HepG2 (cell line): ENCODE results near the gene SLC25A38. TPM values are rescaled to one million over a fixed set of nuclear protein-coding genes. Genes with fewer than 3 reads are reported as not detected.

ENCODE experiments used
- ATAC-seq: fragments of 200-7000 bp; cut with Tn5 transposase; 3 replicates; pipeline ENCODE4 v1.9.1; 2020; ENCODE audit warnings: mild to moderate bottlenecking, moderate library complexity
- BruUV-seq: library from RNA; stranded (reverse); fragments of 400-500 nt; replicated peaks from 2 replicates; lab custom pipeline; 2021; lab: Mats Ljungman, UMichigan
- CTCF ChIA-PET: fragments of 300-600 bp; formaldehyde crosslinking; extraction: SDS; loops from one replicate; lab custom pipeline; 2021; ENCODE audit warnings: low total read pairs, inconsistent platforms, low intra/inter-chr PET ratio; lab: Yijun Ruan, JAX
- POLR2A ChIA-PET: fragments of 350-600 bp; sonication (Branson Sonifier 250); formaldehyde crosslinking; loops from one replicate; lab custom pipeline; 2020; ENCODE audit warnings: antibody characterized with exemption, inconsistent platforms; lab: Yijun Ruan, JAX
- DNase-seq: peaks from one replicate; pipeline ENCODE4 v3.0.0-alpha.2; 2015; ENCODE audit warnings: low spot score
- FAIRE-seq: peaks from 3 replicates; lab custom pipeline; 2011; peaks lifted over from hg19 to GRCh38; lab: Jason Lieb, UNC
- H2AFZ ChIP-seq: one replicate; pipeline ENCODE4 v1.6.1; 2011; ENCODE audit warnings: low read length, inconsistent platforms
- H3K27ac ChIP-seq: fragments of 300-600 bp; 3 replicates; pipeline ENCODE4 v1.8.0; 2011; ENCODE audit warnings: mixed run types, mild to moderate bottlenecking, mixed read lengths, low read length, inconsistent platforms; ENCODE audit not compliant: insufficient read depth; ENCODE audit errors: extremely low read length
- H3K27me3 ChIP-seq, 2 experiments: fragments of 200-600 bp in 1 of 2; 2 replicates in 1 of 2; 3 replicates in 1 of 2; pipeline versions ENCODE4 v1.6.0 to v1.8.0; 2011; ENCODE audit warnings: low read length in 2 of 2, mild to moderate bottlenecking in 2 of 2, moderate library complexity in 2 of 2, inconsistent platforms in 1 of 2; ENCODE audit not compliant: insufficient read depth in 2 of 2, control insufficient read depth in 1 of 2
- H3K36me3 ChIP-seq, 2 experiments: fragments of 200-600 bp in 1 of 2; replicated peaks in 1 of 2; 2 replicates in 1 of 2; 3 replicates in 1 of 2; pipeline versions ENCODE4 v1.5.1 to v1.8.0; 2011; ENCODE audit warnings: low read length in 2 of 2, inconsistent platforms in 1 of 2; ENCODE audit not compliant: insufficient read depth in 2 of 2, control insufficient read depth in 1 of 2
- H3K4me1 ChIP-seq: 2 replicates; pipeline ENCODE4 v1.5.1; 2012; ENCODE audit warnings: low read length, inconsistent platforms; ENCODE audit not compliant: insufficient read depth
- H3K4me2 ChIP-seq: 2 replicates; pipeline ENCODE4 v1.6.0; 2011; ENCODE audit warnings: low read depth, low read length, inconsistent platforms
- H3K4me3 ChIP-seq, 3 experiments: fragments of 200-600 bp in 1 of 3; sonication (generic), shearing (Covaris generic) in 1 of 3; replicated peaks in 1 of 3; 2 replicates each; pipeline ENCODE4 v1.5.1; 2011 to 2016; ENCODE audit warnings: low read length in 3 of 3, inconsistent platforms in 2 of 3, low read depth in 2 of 3, mild to moderate bottlenecking in 2 of 3, control low read depth in 1 of 3, mixed read lengths in 1 of 3; ENCODE audit not compliant: insufficient read depth in 1 of 3
- H3K79me2 ChIP-seq: one replicate; pipeline ENCODE4 v1.6.1; 2011; ENCODE audit warnings: low read length, inconsistent platforms; ENCODE audit not compliant: insufficient read depth
- H3K9ac ChIP-seq: 2 replicates; pipeline ENCODE4 v1.6.0; 2011; ENCODE audit warnings: mild to moderate bottlenecking, low read depth, low read length, inconsistent platforms; ENCODE audit not compliant: insufficient read depth
- H3K9me3 ChIP-seq: 2 replicates; pipeline ENCODE4 v1.5.1; 2012; ENCODE audit warnings: mild to moderate bottlenecking, low read length
- H4K20me1 ChIP-seq: 2 replicates; pipeline ENCODE4 v1.6.0; 2011; ENCODE audit warnings: inconsistent platforms, mild to moderate bottlenecking, low read length, moderate library complexity; ENCODE audit not compliant: insufficient read depth
- BCL6 ChIP-seq: IDR thresholded peaks from 2 replicates; pipeline ENCODE4 v1.6.1; 2016; ENCODE audit warnings: missing genetic modification reagents, missing compliant biosample characterization
- HES4 ChIP-seq: sonication (generic); formaldehyde crosslinking; IDR thresholded peaks from 2 replicates; pipeline ENCODE4 v1.9.0; 2021; ENCODE audit warnings: mild to moderate bottlenecking, missing genetic modification reagents, borderline replicate concordance
- HNRNPL ChIP-seq: fragments of 200-400 bp; formaldehyde crosslinking; IDR thresholded peaks from 2 replicates; pipeline ENCODE4 v1.6.1; 2017; ENCODE audit warnings: mild to moderate bottlenecking, low read depth, low read length
- KDM3A ChIP-seq: IDR thresholded peaks from 2 replicates; pipeline ENCODE4 v1.6.1; 2018; ENCODE audit warnings: low read depth, missing compliant biosample characterization
- MXD4 ChIP-seq: IDR thresholded peaks from 2 replicates; pipeline ENCODE4 v1.6.1; 2016; ENCODE audit warnings: mild to moderate bottlenecking, missing biosample characterization, missing genetic modification reagents
- SATB2 ChIP-seq: sonication (generic); formaldehyde crosslinking; IDR thresholded peaks from 2 replicates; pipeline ENCODE4 v1.5.0; 2020; ENCODE audit warnings: missing genetic modification reagents
- SMAD3 ChIP-seq: sonication (generic); formaldehyde crosslinking; IDR thresholded peaks from 2 replicates; pipeline ENCODE4 v1.4.0; 2020; ENCODE audit warnings: missing genetic modification reagents
- TAF1 ChIP-seq: sonication (generic); formaldehyde crosslinking; IDR thresholded peaks from 2 replicates; pipeline ENCODE4 v1.4.0; 2020; ENCODE audit warnings: missing genetic modification reagents
- ZFP36L1 ChIP-seq: sonication (generic); formaldehyde crosslinking; IDR thresholded peaks from 2 replicates; pipeline ENCODE4 v1.8.0; 2022; ENCODE audit warnings: mild to moderate bottlenecking, missing genetic modification reagents, moderate library complexity
- ZNF260 ChIP-seq: sonication (generic); formaldehyde crosslinking; IDR thresholded peaks from 2 replicates; pipeline ENCODE4 v1.4.0; 2020; ENCODE audit warnings: missing genetic modification reagents, low read depth, mild to moderate bottlenecking, borderline replicate concordance
- WGBS: methylation state at CpG from one replicate; pipeline ENCODE4 v1.1.6; 2017; ENCODE audit warnings: low lambda C conversion rate; 5-methylcytosine and 5-hydroxymethylcytosine counted together
- in situ Hi-C: cut with HindIII; loops from 2 replicates; pipeline ENCODE4 v1.10.0; 2017; ENCODE audit warnings: low pct_unique_long_range_greater_than_20kb; ENCODE audit not compliant: extremely low pct_ligation_motif_present
- intact Hi-C: fragments of 100-400 bp; cut with micrococcal nuclease; formaldehyde crosslinking; loops from one replicate; pipeline ENCODE4 v1.10.0; 2022; ENCODE audit not compliant: unreplicated experiment
- polyA plus RNA-seq, 8 experiments: library from polyadenylated mRNA; depleted of rRNA in 3 of 8; stranded (reverse) in 7 of 8; unstranded in 1 of 8; fragments of >200 nt; fragmentation: Illumina TruSeq in 4 of 8; extraction: Trizol in 4 of 8; gene quantifications; 2 replicates each; pipeline versions ENCODE4 v1.2.1 to v1.2.3, GENCODE V29; 2011 to 2016; ENCODE audit warnings: low read depth in 4 of 8, missing spikeins in 1 of 8, mixed read lengths in 1 of 8; ENCODE audit not compliant: insufficient read depth in 1 of 8
- total RNA-seq, 5 experiments: library from RNA; depleted of rRNA; stranded (reverse); fragments of >200 nt; fragmentation: Illumina TruSeq; extraction: Trizol; gene quantifications; 2 replicates each; pipeline ENCODE4 v1.2.3, GENCODE V29; 2016; ENCODE audit warnings: low read depth in 1 of 5
- TF ChIP-seq, protein P1 (sequence below): sonication (generic); formaldehyde crosslinking; IDR thresholded peaks from 2 replicates; pipeline ENCODE4 v1.4.0; 2020; ENCODE audit warnings: missing genetic modification reagents, borderline replicate concordance

The SLC25A38 gene
- total and polyA plus RNA-seq, 2 of the 13 experiments (the other 11 are each of a cell fraction or from before 2014, with no cell fraction given) = 32.5 to 35.4 TPM

DNA sequence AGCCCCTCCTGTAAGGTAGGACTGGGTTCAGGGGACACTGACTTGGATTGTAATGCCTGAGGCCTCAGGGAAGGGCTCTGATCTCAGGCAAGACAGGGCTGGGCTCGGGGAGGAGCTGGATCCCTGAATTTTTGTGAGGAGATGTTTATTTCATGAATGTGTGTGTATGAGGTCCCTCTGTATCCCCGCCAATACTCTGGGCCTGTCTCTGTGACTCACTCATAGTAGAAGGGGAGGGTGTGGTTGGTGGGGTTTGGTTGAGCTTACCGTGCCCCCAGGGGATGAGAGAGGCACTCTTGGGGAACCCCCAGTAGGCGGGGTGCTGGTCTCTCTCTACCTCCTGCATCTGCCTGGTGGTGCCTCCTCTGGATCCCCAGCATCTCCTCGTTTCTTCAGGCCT, 51.4 kb downstream of the SLC25A38 start:
- intact Hi-C loops = no loop called here
- ATAC-seq (no peak; the same call in 2 of the 3 replicates), FAIRE-seq (no peak), DNase-seq (no peak)
- Histone ChIP-seq H3K9ac (no peak overlapping the region), H3K4me3 (no peak overlapping the region), H3K79me2 (no peaks in the 10 kb centered on the region), H3K4me2 (no peak overlapping the region), H3K36me3 (no peaks in the 10 kb centered on the region), H3K9me3 (no peaks in the 10 kb centered on the region), H3K4me1 (no peaks in the 10 kb centered on the region), H3K27me3 (peaks cover 0 to 11% of the 10 kb centered on the region in 2 experiments; a peak in 1 of 5 replicates), H4K20me1 (no peaks in the 10 kb centered on the region), H3K27ac (no peak overlapping the region), H2AFZ (no peak overlapping the region)
- no peak for TF ChIP-seq SMAD3 (CRISPR knock-in tag)
- no peak for TF ChIP-seq MXD4 (CRISPR knock-in tag)
- no peak for TF ChIP-seq ZFP36L1 (CRISPR knock-in tag)
- CTCF ChIA-PET = no interaction called here
- in situ Hi-C loops = no loop called here
- 9% methylated on average over 3 of the region's 5 CpGs for WGBS
- POLR2A ChIA-PET = no interaction called here
- no TSS peak for BruUV-seq

DNA sequence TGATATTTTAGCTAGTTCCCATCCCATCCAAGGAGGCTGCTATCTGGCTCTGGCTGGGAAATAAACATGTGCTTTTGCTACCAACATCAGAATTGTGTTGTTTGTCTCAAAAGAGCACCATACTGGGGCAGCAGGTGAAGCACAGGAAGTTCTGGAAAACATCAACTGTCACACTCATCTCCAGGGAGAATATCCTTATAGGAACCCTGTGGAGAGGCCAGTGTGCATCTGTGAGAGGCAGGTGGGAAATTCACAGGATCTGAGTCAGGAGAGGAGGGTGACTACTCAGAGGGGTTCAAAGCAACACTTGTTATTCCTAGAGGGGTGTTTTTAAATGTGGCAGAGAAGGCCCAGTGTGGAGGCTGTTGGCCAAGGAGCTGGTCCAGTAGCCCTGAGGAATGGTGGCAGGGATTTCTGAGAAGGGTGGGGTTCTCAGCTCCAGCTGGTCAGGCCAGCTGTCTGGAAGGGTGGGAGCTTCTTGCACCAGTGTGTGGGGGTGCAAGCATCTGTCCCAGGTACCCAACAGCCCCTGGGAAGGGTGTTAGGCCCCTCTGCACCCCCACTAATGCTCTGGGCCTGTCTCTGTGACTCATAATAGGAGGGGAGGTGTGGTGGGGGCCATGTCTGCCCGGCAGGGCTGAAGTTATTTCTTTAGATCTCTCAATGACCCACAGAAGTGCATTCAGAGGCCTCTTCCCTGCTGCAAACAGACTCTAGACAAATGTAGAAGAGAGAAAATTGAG, 52.0 kb downstream of the SLC25A38 start:
- FAIRE-seq (no peak), DNase-seq (no peak), ATAC-seq (no peak; the same call in 2 of the 3 replicates)
- in situ Hi-C loops = no loop called here
- Histone ChIP-seq H3K4me2 (no peak overlapping the region), H3K9me3 (no peaks in the 10 kb centered on the region), H3K4me3 (no peak overlapping the region), H3K27ac (no peak overlapping the region), H3K9ac (no peak overlapping the region), H3K27me3 (peaks cover 0 to 8% of the 10 kb centered on the region in 2 experiments; a peak in 1 of 5 replicates), H4K20me1 (no peaks in the 10 kb centered on the region), H2AFZ (no peak overlapping the region), H3K36me3 (no peaks in the 10 kb centered on the region), H3K4me1 (no peaks in the 10 kb centered on the region), H3K79me2 (no peaks in the 10 kb centered on the region)
- CTCF ChIA-PET = no interaction called here
- POLR2A ChIA-PET = no interaction called here
- WGBS = 0% methylated on average over 1 of the region's 1 CpG
- no TSS peak for BruUV-seq
- intact Hi-C loops = no loop called here
- TF ChIP-seq ZNF260 (CRISPR knock-in tag) (no peak), HES4 (CRISPR knock-in tag) (no peak), HNRNPL (no peak), TAF1 (no peak), KDM3A (CRISPR knock-in tag) (no peak), SATB2 (no peak), BCL6 (CRISPR knock-in tag) (no peak)
- TF ChIP-seq, protein P1, sequence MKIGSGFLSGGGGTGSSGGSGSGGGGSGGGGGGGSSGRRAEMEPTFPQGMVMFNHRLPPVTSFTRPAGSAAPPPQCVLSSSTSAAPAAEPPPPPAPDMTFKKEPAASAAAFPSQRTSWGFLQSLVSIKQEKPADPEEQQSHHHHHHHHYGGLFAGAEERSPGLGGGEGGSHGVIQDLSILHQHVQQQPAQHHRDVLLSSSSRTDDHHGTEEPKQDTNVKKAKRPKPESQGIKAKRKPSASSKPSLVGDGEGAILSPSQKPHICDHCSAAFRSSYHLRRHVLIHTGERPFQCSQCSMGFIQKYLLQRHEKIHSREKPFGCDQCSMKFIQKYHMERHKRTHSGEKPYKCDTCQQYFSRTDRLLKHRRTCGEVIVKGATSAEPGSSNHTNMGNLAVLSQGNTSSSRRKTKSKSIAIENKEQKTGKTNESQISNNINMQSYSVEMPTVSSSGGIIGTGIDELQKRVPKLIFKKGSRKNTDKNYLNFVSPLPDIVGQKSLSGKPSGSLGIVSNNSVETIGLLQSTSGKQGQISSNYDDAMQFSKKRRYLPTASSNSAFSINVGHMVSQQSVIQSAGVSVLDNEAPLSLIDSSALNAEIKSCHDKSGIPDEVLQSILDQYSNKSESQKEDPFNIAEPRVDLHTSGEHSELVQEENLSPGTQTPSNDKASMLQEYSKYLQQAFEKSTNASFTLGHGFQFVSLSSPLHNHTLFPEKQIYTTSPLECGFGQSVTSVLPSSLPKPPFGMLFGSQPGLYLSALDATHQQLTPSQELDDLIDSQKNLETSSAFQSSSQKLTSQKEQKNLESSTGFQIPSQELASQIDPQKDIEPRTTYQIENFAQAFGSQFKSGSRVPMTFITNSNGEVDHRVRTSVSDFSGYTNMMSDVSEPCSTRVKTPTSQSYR (CRISPR knock-in tag) = no peak
